Stimulated activated CD4-positive, alpha-beta T cell treated with anti-CD3 and anti-CD28 coated beads, Interleukin-12 subunit alpha, Interleukin-12 subunit beta, amount 100 ng/mL, for 48 hours (primary cell): ENCODE measurements around the gene TPRG1.

Experiments used
- DNase-seq, 3 donors: peaks; one replicate each; pipeline ENCODE4 v3.0.0-alpha.2; 2020; ENCODE audit warnings: low read depth in 2 of 3, low spot score in 1 of 3

TPRG1 gene

DNA sequence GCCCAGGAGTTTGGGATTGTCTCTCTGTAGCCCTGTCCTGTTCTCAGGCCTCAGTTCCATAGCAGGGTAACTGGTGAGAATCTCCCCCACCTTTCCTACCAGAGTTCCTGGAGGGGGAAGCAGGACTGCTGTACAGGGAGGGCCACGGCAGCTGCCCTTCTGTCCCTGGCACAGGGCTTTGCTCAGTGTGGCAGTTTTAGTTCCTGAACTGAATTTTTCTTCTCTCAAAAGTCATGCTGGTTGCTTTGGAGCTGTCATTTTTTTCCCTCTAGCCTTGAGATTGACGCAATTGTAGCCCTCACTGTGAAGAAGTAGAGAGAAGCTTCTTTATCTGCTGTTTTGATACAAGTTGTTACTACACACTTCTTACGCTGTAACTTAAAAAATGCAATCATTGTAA lies 55.5 kb downstream of the TPRG1 start:
- no peak for DNase-seq

DNA sequence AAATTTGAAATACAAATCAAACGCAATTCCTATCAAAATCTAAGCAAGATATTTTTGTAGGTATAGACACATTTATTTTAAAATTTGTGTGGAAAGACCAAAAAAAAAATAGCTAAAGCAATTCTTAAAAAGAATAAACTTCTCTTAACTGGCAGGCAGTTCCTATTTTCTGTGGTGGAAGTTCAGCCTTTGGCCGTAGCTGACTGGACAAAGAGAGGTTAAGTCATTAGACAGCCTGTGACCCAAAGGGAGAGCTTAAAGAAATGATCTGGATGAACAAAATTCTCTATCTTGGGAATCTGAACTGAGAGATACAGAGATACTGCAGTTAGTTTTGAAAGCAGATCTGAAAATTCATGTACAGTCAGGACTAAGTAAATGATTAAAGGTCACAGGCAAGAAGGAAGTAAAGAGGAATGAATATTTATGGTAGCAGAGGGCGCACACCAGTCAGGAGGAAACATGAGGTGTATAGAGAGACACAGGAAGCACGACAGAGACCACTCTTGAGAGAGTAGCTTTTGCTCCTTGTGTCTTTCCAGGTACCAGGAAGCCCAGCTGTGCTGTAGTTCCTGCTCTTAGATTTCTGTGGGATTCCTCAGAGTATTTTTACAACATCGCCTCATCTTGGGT lies 57.5 kb downstream of the TPRG1 start:
- DNase-seq: no peak

DNA sequence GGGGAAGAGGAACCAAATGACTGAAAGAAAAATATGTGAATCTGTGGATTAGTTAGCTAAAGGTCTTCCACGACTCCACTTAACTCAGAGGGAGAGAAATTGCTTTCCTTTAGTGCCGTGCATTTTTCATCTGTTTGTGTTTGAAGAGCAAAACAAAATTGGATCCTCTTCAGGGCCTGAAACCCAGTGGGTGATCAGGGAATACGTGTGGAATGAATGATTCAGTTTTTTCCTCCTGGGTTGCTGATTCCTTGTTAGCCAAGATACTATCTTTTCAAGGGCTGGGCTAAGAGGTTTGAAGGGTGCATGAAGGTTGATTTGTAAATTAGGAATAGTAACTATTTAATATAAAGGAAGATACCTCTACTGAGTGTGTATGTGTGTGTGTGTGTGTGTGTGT lies 61.0 kb downstream of the TPRG1 start:
- no peak for DNase-seq

DNA sequence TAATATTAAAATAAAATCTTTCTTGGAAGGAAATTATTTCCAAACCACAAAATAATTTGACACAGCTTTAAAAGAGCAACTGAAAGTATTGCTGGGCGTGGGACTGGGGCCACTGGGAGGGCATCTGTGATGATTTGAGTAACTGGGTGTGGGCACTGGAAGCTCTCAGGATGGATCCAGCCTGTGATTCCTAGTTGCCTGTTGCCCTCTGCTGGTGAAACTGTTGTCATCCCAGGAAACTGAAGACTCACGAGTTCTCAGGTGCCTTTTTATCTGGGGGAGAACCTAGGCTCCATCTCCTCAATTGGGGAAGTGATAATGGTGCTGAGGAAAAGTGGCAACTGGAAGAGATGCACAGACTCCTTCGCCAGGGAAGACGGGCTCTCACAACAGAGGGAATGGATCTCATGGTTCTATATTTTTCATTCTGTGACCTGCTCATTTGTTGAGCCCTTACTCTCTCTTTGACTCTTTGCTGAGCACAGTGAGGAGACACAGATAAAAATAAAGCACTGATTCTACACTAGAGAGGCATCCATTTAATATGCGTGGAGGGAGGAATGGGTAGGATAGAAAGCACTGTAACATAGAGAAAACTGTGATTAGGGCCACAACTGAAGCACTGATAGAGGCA lies 61.6 kb downstream of the TPRG1 start:
- DNase-seq: peak; percentile 4 to 28 (median 18)

DNA sequence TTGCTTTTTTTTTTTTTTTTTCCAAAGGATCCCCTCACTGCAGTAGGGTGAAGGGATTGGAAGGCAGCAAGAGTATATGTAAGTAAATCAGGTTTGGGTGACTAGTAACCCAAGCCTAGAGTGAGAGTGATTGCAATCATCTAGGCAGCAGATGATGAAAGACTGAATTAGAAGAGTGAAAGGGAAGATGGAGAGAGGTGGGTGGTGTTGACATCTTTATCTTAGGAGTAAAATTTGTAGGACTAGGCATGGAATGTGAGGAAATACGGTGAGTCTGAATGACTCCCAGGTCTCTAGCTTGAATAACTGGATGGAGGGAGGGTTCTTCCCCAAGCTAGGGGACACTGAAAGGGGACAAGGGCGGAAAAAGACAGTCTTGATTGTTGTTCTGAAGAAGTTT lies 63.4 kb downstream of the TPRG1 start:
- DNase-seq: no peak

DNA sequence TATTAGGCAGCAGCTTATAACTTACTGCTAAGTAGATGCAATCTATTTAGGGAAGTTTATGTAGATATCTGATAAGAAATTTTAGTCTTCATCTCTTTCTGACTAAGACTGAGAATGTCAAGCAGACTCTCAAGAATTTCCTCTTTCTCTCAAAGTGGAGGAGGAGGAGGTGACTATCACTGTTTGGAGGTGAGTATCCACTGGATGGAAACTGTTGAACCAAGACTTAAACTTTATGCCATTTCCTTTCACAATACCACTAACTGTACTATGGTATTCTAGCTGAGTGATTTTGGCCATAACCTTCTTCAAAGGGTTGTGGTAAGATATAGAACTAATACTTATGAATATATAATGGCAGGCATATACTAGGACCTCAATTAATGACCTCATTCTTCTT lies 64.6 kb downstream of the TPRG1 start:
- no peak for DNase-seq

DNA sequence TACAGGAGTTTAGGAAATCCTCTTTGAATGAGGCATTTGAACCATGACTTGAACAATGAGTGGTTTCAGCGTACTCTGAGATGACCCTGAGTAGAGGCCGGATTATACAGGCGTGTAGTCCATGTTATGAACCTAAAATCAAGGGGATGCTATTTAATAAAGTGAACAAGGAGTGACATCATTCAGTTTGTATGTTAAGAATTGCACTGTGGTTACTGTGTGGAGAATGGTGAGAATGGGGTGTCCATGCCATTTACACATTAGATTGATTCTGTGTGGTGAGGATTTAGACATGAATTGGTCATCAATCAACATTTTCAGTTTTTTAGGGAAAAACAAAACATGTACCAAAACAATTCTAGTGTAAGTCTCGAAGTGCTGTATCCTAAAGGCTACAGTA lies 65.8 kb downstream of the TPRG1 start:
- no peak for DNase-seq

DNA sequence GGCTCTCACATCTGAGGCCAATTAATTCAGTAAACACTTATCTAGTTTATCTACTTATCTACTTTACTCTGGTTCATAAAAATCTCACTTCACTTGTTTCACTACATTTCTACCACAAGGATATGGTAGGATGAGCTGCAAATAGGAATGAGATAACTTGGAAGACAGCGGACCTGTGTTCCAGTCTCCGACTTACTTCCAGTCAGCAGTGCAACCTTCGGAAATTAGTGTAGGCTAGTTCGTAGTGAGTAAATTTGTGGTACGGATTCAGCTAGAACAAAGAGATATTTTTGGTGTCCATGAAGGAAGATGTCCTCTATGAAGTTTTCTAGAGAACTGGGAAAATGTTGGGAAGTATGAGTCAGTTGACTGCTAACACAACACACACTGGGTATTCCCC lies 66.3 kb downstream of the TPRG1 start:
- DNase-seq: no peak

DNA sequence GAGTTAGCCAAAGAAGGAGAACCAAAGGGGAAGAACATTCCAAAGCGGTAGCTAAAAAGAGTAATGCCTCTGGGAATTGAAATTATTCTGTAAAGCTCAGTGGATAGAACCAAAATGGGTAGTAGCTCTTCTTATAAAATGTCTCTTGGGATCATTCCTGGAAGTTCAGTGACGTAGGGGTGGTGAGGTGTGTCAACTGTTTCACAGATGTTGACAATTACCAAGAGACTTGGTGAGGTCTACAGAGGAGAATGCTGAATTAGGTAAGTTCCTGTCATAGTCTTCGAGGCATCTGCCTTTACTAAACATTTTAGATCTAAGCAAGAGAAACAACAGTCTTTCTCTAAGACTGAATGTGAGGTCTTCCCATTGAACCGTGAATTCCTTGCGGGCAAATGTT lies 67.8 kb downstream of the TPRG1 start:
- DNase-seq: no peak

DNA sequence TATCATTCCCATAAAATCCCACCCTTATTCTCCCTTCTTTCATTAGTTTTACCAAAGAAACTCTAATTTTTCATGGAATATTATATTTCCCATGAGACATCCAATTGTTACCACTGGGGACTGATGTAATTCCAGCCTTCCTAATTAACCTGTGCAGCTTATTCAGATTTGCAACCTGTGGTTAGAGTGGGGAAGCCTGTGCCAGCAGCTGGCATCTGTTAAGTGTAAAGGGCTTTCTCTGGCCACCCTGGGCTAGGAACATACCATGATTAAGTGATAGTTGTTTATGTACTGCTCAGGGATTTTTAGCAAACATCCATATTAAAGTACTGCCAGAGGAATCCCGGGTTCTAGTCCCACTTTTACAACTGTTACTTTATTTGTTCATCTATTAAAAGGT lies 78.2 kb downstream of the TPRG1 start:
- DNase-seq: no peak

DNA sequence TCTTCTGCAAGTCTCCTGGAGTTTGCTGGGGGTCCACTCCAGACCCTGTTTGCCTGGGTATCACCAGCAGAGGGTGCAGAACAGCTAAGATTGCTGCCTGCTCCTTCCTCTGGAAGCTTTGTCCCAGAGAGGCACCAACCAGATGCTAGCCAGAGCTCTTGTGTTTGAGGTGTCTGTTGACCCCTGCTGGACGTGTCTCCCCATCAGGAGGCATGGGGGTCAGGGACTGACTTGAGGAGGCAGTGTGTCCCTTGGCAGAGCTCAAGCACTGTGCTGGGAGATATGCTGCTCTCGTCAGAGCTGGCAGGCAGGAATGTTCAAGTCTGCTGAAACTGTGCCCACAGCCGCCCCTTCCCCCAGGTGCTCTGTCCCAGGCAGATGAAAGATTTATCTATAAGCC lies 86.5 kb downstream of the TPRG1 start:
- DNase-seq: no peak

DNA sequence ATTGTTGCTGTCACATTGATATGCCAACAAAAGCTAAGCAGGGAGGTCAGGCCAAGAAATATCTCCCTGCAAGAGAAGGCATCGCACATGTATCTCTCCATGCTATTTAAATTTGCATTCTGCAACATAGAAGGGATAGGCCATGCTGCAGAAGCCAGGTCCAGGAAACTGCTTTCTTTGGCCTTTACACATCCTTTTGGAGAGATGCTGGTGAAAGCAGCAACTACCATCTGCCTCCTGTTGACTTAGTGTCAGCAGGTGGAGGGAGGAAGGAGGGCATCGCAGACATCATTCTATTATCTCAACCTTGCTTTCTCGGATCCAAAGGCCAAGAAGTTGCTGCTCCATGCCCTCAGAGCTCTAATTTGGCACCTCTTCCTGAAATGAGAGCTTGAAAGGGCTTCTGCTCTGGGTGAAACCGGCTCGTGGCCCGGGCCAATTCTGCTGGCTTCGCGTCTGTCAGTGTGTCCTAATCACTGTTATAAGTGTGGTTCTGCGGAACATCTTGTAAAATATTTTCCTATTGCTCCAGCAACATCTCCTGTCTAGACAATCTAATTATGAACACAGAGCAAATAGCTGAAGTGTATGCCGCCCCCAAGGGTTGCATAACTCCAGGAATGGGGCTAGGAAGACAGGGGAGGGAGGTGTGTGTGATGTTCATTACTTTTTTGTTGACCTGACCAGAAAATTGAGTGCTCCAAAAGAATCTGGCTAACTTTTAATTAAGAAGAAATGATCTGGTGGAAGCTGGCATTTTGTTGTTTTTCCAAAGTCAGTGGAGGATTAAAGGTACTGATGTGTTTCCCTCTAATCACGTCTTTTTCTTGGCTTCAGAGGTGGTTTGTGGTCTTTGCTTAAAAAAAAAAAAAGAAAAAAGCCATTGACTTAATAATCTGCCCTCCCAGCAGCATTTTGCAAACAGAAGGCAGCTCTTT lies 89.1 kb downstream of the TPRG1 start:
- no peak for DNase-seq

DNA sequence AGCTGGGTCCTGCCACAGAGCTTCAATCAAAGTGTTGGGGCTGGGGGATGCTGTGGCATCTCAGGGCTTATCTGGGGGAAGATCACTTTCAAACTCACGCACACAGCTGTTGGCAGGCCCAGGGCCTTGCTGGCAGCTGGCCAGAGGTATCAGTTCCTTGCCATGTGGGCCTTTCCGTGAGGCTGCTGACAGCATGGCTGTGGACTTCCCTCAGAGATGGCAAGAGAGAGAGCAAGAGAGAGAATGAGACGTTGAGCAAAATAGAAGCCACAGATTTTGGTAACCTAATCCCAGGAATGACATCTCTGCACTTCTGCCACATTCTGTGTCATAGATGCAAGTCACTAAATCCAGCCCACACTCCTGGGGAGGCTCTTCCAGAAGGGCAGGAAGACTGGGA lies 91.0 kb downstream of the TPRG1 start:
- DNase-seq: no peak

DNA sequence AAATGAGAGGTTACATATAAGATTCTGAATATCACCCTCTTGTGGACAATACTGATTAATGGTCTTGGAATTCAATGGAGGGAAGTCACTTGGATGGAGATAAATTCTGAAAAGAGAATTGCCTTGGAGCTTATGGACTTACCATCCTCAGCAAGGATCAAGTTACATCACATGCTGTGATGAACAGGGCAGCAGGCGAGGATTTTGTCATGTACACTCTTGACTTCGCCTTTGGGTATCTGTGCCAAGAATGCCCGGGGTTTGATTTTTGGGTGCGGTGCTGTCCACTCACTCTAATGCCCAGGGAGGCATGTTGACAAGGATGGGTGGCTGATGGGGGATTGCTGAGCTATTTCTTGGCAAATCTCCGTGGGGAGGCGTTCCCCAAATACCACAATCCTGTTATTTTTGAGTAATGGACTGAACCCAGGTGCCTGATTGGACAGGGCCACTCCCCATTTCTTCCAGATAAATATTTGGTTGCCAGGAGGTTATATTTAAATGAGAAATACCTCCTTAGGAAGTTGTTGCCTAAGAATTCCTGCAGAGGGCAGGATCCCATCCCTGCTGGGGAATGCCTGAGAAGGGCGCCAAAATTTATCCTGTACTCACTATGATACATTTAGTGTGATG lies 96.3 kb downstream of the TPRG1 start:
- DNase-seq: no peak

DNA sequence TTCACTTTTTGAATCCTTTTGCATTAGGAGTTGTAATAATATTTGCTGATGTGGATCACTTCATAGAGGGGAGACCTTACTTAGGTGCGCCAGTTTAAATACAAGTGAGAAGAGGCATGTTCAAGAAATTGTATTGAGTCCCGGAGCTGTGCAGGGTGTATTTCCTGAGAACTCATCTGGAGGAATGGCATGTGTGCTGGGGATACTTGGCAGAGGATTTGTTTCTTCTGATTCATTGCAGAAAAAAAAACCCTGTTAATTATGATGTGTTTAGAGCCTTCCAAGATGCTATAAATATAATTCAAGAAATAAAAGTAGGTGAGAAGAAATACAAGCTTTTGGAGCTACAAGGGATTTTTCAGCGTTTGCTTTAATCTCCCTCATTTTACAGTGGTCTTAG lies 97.6 kb downstream of the TPRG1 start:
- DNase-seq: no peak

DNA sequence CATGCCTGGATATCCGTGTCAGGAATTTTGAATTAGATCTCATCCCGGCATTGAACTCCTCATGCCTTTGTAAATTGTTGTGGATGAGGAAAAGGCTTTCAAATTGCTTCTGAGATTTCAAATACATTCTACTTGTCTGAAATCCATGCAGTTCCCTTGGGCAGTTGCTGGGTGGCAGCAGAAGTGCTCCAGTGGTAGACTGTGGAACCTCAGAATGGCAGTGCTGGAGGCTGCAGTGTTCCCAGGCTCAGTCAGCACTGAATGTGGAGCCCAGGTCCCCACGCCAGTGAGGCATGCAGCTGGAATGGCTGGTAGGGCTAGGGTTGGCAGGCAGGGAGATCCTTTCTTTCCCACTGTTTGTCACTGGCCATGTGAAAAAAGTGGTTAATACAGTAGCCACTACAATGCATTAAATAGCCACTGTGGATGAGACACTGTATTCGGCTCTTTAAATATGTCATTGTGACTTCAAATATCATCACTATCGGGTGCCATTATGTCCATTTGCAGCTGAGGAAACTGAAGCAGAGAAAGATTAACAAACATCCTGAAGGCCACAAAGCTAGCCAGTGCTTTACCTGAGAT lies 98.6 kb downstream of the TPRG1 start:
- peak in 2 of 3 donors; percentile 16 to 22 for DNase-seq

DNA sequence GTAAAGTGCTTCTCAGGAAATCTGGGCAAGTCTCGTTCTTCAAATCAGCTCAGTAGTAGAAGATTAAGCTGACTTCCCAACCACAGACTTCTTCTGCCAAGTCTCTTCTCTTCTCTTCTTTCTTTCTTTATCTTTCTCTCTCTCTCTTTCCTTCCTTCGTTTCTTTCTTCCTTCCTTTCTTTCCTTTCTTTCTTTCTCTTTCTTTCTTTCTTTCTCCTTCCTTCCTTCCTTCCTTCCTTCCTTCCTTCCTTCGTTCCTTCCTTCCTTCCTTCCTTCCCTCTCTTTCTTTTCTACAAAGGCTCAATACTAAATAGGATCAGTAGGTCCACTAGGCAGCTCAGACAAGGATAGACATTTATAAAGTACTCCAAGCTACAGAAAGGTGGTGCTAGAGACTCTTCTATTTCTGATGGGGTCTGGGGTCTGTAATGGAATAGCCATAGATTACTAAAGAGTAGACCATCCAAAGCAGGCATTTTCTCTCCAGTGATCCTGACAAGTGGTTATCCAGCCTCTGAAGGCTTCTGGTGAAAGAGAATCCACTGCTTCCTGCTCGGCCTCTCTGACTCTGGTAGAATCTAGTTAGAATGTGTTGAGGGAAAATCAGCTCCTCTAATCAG lies 100.8 kb downstream of the TPRG1 start:
- no peak for DNase-seq

DNA sequence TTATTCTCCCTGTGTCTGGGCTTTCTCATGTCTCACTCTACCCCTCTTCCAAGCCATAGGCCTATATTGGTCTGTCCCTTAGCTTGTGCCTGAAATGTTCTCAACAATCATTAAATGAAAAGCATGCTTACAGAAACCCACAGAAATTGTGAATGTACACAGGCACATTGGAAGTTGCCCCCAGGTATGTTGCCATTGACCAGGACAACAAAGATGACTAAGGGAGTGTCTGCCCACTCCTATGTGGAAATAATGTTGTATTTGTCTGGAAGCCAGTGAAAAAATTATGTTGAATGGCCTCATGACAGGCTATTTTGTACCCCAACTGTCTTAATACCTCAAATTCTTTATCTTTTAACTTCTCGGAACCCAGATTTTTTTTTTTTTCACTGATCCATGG lies 102.0 kb downstream of the TPRG1 start:
- DNase-seq: no peak

DNA sequence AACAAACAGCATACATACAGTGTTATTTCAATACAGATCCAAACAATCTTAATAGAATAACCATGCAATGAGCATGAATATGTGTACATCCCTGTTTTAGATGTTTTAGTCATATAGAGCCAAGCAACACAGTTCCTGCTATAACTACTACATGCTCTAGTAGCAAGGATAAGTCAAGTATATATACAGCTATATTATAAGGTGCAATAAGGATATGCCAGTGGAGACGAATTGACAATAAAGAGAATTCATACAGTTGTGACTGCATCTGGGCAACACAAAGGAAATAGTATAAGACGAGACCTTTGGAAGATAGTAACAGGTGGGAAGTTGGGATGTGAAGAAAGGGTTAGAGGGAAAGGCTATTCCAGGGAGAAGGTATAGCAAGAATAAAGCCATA lies 103.4 kb downstream of the TPRG1 start:
- no peak for DNase-seq

DNA sequence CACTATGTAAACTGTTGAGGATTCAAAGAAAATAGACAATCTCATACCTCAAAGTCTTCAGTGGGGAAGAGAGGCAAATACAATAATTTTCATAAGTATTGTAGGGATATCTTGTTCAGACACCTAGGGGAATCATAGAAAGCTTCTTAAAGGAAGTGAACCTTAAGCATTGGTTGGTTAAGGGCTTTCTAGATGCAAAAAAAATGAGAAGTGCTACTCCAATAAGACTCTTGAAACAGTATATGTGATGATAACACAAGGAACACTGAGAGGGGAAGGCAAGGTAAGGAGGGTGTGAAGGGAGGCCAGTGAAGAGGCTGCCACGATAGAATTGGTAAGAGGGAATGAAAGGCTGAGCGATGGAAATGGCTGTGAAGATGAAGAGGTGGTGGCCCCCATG lies 104.1 kb downstream of the TPRG1 start:
- no peak for DNase-seq
